Renal cortical epithelial cell (primary cell): ENCODE results near the gene PSTPIP1. TPM values are rescaled to one million over a fixed set of nuclear protein-coding genes. Genes with fewer than 3 reads are reported as not detected.

Source experiments
- DNase-seq: peaks from one replicate; pipeline ENCODE4 v3.0.0-alpha.2; 2011; ENCODE audit warnings: low read depth
- total RNA-seq: library from RNA; depleted of rRNA; stranded (reverse); fragments of >200 nt; gene quantifications from 2 replicates; pipeline ENCODE4 v1.2.3, GENCODE V29; 2014

Gene PSTPIP1
- total RNA-seq, 1 donor from 2014 or later, result not detected

DNA sequence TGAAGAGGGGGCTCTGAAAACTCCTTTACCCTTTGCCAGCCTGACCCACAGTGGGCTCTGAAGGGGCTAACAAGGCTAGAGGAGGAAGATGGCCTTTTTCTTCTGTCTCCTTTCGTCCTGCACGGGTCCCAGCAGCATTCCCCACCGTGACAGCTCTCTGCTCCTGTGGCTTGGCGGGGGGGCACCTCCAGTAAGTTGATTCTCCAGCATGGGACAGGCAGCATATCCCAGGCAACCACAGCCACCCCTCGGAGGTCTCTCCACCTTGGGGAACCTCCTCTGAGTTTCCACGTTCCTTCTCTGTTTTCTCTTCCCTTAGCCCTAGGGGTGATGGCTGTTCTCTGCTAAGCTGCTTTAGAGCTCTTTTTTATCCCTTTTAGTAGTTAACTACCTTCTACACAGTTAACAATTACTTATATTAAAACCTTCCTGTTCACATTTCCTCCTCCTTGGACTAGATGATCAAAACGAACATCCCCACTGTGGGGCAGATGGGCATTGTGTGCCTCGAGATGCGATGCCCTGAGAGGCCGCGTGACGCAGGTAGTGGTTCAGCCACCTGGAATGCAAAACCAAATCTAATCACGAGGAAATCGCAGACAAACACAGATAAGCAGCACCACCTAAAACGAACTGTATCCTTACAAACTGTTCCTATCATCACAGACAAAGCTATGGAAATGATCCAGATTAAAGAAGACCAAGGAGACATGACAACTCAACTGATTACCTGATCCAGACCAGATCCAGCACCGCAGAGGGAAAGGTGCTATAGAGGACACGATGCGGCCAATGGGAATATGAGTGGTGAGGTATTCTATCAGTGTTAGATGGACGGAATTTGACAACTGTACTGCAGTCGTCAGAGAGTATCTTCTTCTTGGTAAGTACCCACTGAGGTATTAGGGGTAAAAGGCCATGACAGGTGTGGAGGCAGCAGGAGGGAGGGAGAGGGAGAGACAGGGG, 48.3 kb downstream of the PSTPIP1 start:
- DNase-seq, result no peak

DNA sequence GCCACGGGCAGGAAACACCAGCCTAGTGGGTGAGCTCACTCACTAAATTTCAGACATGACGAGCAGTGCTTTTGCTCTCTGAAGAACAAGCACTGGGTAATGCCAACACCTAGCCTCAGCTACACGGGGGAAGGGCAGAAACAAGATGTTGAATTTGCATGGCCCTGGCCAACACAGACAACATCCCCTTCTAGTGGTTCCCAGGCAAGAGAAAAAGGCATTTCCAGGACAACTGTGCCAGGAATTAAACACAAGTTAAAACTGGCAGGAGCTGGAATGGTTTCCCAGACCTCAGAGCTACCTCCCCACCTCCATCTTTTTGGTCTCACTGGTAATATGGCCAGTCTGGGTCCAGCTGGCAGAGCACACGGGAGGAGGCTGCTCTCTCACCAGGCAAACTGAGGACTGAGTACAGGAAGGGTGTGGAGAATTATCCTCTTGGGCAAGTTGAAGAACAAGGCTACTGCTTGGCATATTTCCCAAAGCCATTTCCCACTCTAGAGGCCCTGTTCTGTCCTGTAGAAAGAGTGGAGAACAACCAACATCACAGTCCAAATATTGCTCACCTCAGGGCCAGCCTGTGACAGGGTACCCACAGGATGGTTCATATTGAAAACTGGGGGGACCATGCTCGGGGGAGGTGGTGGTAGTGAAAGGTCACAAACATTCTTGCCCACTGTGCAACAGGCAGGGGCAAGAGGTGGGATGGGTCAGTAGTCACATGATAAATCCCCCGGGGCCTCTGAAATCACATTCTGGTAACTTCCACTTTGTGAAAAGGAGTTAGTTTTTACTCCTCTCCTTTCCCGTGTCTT, 49.5 kb downstream of the PSTPIP1 start:
- peak; percentile 17 for DNase-seq

GRCh38 chr15:77045985-77046384, 51.1 kb downstream of the PSTPIP1 start:
- DNase-seq, result no peak

DNA sequence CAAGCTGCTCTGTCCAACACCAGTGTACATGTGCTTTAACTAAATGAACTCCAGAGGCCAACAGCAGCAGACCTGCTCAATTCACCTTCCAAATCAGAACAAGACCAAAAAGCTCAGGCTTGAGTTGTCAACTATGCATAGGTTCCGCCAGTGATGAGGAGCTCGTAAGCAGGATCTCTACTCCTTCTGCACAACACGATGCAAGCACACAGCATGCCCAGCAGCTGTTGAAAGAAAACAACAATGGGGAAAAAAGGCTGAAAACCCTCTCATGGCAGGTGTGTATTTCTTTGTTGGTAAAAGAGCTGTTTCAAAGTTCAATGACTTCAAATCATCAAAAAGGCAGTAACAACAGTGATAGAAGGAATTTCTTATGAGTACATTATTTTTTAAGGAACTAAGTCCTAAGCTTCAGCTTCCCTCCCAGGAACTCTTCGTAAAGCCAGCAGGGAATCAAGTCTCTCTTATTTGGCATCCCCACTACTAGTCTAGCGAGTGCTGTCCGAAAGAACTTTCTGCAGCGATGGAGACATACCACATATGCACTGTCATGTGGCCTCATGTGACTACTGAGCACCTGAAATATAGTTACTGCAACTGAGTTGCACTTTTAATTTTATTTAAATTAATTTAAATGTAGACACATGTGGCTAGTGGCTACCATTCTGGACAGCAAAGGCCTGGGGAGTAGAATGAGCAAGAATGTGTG, 51.9 kb downstream of the PSTPIP1 start:
- DNase-seq, result no peak

DNA sequence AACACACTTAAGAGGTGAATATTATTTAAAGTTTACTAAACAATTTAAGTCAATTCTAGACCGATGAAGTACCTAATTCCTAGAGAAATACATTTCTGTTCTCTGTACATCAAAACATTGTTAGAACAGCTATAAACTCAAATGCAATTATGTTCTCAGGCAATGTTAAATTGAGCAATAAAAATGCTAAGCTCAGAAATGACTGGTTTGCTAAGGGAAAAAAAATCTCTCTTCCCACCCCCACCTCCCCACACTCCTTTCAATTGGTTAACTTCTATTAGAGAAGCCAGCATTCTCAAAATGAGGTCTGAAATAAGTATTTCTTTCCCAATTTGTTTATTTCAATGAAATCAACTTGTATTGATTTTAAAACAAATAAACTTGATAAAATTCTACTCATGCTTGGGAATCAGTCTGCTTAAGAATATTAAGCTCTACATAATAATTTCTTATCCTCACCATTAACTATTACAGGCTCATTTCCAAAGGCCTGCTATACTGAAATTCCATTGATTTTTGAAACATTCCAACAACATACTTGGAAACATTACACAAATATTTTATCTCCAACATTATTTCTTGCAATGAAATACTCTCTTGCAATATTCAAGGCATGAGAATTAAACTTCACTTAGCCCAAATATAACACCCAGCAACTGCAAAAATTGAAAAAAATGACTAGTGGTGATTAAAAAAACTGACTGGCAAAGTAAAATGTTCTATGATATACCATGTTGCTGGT, 53.4 kb downstream of the PSTPIP1 start:
- no peak for DNase-seq

DNA sequence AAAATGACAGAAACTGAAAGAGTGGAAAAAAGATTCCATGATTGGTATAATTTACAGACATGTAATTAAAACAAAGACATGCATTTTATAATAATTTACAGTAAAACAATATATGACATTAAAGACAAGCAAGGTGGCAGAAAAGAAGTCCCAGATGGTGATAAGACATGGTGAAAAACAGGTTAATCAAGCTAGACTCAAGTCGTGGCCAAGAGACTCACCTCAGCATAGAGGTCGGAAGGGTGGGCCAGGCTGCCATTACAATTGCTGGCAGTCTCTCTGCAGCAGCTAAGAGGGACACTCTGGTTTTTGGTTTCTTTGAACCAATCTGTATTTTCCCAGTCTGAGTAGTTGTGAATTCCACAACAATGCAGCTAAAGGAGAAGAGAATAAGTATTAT, 57.6 kb downstream of the PSTPIP1 start:
- no peak for DNase-seq

DNA sequence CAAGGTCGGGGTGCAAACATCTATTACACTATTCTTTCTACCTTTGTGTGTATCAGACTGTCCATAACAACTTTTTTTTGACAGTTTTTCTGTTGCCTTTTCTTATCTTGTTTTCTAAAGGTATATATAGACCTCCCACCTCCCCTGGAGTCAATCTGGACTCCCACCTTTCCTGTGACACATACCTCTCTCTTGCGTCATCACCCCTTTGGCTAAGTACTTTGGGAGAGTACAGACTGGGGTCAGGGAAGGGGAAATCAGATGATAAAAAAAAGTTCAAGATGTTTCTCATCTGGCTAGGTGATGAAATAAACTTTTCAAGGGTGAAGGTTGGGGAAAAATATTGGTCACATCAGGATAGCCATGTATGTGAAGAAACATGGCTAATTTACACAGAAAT, 58.8 kb downstream of the PSTPIP1 start:
- peak; percentile 22 for DNase-seq

- DNase-seq, result no peak
Measured at GRCh38 chr15:77057072-77057471, 62.1 kb downstream of the PSTPIP1 start.

- DNase-seq, result no peak
Measured at GRCh38 chr15:77057685-77058084, 62.8 kb downstream of the PSTPIP1 start.

DNA sequence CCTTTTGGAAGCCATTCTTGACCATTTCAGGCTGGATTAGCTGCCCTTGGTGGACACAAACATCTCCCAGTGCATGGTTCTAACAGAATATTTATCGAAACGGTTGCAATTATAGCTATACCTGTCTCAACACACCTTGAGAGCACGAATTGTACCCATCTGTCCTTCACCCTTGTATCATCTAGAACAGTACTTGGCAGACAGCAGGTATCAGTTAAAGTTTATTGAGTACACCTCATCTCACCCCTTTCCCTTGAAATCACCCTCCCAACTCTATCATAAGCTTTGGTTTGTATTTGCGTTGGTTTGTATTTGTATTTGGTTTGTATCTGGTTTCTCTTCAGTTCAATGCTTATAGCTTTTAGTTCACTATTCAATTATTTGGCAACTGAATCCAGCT, 63.5 kb downstream of the PSTPIP1 start:
- DNase-seq, result no peak

- DNase-seq, result no peak
Measured at GRCh38 chr15:77059786-77060361, 64.9 kb downstream of the PSTPIP1 start.

DNA sequence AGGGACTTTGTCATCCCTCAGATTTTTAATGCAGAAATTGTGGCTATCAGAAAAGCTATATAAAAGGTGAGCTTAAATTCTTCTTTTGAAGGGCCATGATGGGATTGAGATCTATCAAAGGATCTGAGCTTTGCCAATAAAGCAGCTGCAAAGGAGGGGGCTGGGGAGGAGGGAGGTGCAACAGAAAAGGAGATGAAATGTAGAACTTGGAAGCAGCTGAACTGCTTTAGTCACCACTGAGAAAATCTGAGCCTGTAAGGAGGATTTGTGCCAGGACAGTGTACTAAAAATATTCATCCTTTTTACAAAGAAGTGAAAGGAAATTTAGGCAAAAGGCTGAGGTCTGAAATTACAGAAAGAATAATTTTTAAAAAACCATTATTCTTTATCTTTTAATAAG, 65.6 kb downstream of the PSTPIP1 start:
- DNase-seq, result no peak

DNA sequence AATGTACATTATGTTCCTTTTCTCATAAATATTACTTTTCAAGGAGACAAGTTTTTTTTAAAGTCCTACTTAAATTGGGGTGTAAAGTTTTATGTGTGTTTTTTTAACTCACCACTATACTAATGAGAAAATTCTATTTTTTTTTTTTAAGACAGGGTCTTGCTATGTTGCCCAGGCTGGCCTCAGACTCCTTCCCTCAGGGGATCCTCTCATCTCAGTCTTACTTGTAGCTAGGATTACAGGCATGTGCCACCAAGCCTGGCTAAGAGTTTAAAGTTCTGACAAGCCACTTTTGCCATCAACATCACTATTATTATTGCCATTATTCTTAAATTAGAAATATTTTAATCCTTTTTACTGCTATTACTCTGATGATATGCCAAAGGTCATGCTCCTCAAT, 68.3 kb downstream of the PSTPIP1 start:
- no peak for DNase-seq

DNA sequence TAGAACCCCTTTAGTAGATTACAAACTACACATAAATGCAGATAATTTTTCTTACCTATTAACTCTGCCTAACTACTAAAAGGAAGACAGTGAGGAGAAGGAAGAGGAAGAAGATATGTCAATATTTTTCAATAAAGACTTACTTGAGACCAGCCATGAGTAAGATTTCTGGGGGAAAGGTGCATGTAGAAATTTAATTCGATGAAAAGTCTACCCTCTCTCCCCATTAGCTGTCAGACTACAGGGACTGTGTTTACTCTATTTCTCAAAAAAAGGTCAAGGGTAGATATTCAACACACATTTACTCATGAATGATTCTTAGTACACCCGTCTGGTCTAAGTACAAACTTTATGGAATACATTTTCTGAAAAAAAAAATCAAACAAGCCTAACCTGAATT, 69.1 kb downstream of the PSTPIP1 start:
- no peak for DNase-seq

GRCh38 chr15:77064539-77065308, 69.8 kb downstream of the PSTPIP1 start:
- peak; percentile 96 for DNase-seq

GRCh38 chr15:77066971-77067690, 72.2 kb downstream of the PSTPIP1 start:
- peak; percentile 79 for DNase-seq

DNA sequence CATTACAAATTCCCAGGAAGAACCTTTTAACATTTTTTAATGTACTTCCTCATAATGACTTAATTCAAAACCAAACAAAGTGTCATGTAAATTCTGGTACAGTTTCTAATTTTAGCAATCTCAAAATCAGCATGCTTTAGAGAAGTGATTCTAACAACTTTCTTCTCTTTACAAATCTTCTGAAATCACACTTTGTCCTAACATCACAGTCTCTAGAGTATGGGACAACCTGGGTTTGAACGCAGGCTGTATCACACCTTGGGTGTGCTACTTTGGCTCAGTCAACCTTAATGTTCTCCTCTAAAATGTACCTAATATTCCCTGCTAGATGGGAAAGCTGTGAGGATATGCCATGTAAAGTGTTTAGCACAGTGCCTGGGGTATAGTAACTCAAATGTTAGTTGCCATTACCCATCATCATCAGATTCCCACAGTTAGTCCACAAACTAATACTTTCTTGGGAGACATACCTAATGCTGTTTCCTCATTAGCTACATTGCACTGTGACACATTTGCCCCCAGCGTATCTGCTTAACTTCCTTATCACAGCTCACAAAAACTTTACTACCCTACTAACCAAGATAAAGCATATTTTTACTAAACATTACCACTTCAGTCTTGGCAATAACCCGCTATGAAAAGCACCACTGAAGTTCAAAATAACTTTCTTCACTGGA, 72.9 kb downstream of the PSTPIP1 start:
- no peak for DNase-seq

- DNase-seq, result no peak
Measured at GRCh38 chr15:77068633-77069032, 73.7 kb downstream of the PSTPIP1 start.

DNA sequence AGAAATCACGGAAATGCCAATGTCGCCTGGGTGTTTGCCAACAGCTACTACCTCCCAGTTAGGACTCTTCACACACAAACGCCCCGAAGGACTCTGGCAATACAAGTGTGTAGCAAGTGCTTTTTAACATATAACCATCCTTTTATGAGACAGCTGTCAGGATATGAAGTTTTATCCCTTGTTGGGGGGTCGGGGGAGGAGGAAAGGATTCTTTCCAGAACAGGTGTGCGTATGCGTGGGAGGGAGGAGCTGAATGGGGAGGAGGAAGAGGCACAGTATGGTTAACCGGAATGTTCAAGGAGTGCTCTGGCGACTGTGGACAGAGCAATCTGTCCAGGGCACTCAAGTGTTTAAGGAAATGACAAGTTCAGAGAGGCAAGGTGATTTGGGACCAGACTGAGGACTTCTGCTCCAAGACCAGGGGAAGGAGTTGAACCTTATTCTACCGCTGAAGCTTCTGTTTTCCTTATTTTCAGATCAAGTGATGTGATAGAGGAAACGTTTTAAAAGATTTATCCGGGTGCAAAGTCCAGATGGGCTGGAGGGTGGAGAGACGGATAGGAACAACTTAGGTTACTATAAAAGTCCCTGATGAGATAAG, 74.7 kb downstream of the PSTPIP1 start:
- DNase-seq, result peak; percentile 40
